Muscle layer of duodenum (tissue), 2 donors: Measurements from ENCODE around the gene SLC25A25.

Experiments used
- H3K27ac ChIP-seq: one replicate; pipeline ENCODE4 v1.7.0; 2013; ENCODE audit warnings: mild to moderate bottlenecking, low read length
- H3K27me3 ChIP-seq: one replicate; pipeline ENCODE4 v1.7.0; 2013; ENCODE audit warnings: low read depth, mild to moderate bottlenecking, control low read depth, low read length
- H3K36me3 ChIP-seq, 2 donors: one replicate each; pipeline ENCODE4 v1.7.0; 2013; ENCODE audit warnings: low read length in 2 of 2, control low read depth in 1 of 2, mild to moderate bottlenecking in 1 of 2; ENCODE audit not compliant: insufficient read depth in 2 of 2, control insufficient read depth in 1 of 2
- H3K4me1 ChIP-seq, 2 donors: one replicate each; pipeline ENCODE4 v1.7.0; 2013; ENCODE audit warnings: low read length in 2 of 2, mild to moderate bottlenecking in 2 of 2, control low read depth in 1 of 2, moderate library complexity in 1 of 2; ENCODE audit not compliant: insufficient read depth in 2 of 2, control insufficient read depth in 1 of 2
- H3K4me3 ChIP-seq, 2 donors: one replicate each; pipeline ENCODE4 v1.7.0; 2013; ENCODE audit warnings: low read length in 2 of 2, low read depth in 1 of 2, mild to moderate bottlenecking in 1 of 2
- H3K9me3 ChIP-seq, 2 donors: one replicate each; pipeline ENCODE4 v1.7.0; 2013; ENCODE audit warnings: low read length in 2 of 2, control low read depth in 1 of 2, mild to moderate bottlenecking in 1 of 2; ENCODE audit not compliant: control insufficient read depth in 1 of 2
- donor health status: healthy.

The SLC25A25 gene

GRCh38 chr9:128118971-128119665 is 51.1 kb downstream of the SLC25A25 start:
- Histone ChIP-seq H3K4me1 (peaks cover 0 to 7% of the 10 kb centered on the region in 2 donors), H3K4me3 (no peak overlapping the region), H3K36me3 (peaks cover 4 to 35% of the 10 kb centered on the region in 2 donors), H3K27ac (no peak overlapping the region), H3K27me3 (no peaks in the 10 kb centered on the region), H3K9me3 (no peaks in the 10 kb centered on the region)

GRCh38 chr9:128120061-128120740 is 52.2 kb downstream of the SLC25A25 start:
- H3K9me3 ChIP-seq: no peaks in the 10 kb centered on the region
- peaks cover 8 to 41% of the 10 kb centered on the region in 2 donors for H3K36me3 ChIP-seq
- no peak overlapping the region for H3K27ac ChIP-seq
- H3K4me1 ChIP-seq: peaks cover 7 to 11% of the 10 kb centered on the region in 2 donors
- H3K27me3 ChIP-seq: no peaks in the 10 kb centered on the region
- no peak overlapping the region for H3K4me3 ChIP-seq

- Histone ChIP-seq H3K27ac (no peak overlapping the region), H3K36me3 (peaks cover 8 to 41% of the 10 kb centered on the region in 2 donors), H3K4me3 (no peak overlapping the region), H3K27me3 (no peaks in the 10 kb centered on the region), H3K9me3 (no peaks in the 10 kb centered on the region), H3K4me1 (peaks cover 13 to 18% of the 10 kb centered on the region in 2 donors)
These were observed 52.9 kb downstream of the SLC25A25 start for GRCh38 chr9:128120741-128121465.

GRCh38 chr9:128121466-128121810 is 53.4 kb downstream of the SLC25A25 start:
- Histone ChIP-seq H3K27me3 (no peaks in the 10 kb centered on the region), H3K4me1 (peaks cover 19 to 23% of the 10 kb centered on the region in 2 donors), H3K4me3 (no peak overlapping the region), H3K9me3 (no peaks in the 10 kb centered on the region), H3K36me3 (peaks cover 8 to 41% of the 10 kb centered on the region in 2 donors), H3K27ac (no peak overlapping the region)

- Histone ChIP-seq H3K4me1 (peaks cover 19 to 28% of the 10 kb centered on the region in 2 donors), H3K4me3 (no peak overlapping the region), H3K36me3 (peaks cover 8 to 41% of the 10 kb centered on the region in 2 donors), H3K9me3 (no peaks in the 10 kb centered on the region), H3K27ac (no peak overlapping the region), H3K27me3 (no peaks in the 10 kb centered on the region)
These were observed 54.1 kb downstream of the SLC25A25 start for GRCh38 chr9:128121924-128122808.

GRCh38 chr9:128122809-128123175 is 54.8 kb downstream of the SLC25A25 start:
- H3K4me1 ChIP-seq: peaks cover 19 to 27% of the 10 kb centered on the region in 2 donors
- H3K27ac ChIP-seq: no peak overlapping the region
- H3K4me3 ChIP-seq: no peak overlapping the region
- no peaks in the 10 kb centered on the region for H3K9me3 ChIP-seq
- H3K27me3 ChIP-seq: no peaks in the 10 kb centered on the region
- H3K36me3 ChIP-seq: peaks cover 8 to 41% of the 10 kb centered on the region in 2 donors

- no peak overlapping the region for H3K27ac ChIP-seq
- H3K4me3 ChIP-seq: no peak overlapping the region
- H3K9me3 ChIP-seq: no peaks in the 10 kb centered on the region
- H3K4me1 ChIP-seq: peaks cover 19 to 21% of the 10 kb centered on the region in 2 donors
- H3K36me3 ChIP-seq: peaks cover 8 to 41% of the 10 kb centered on the region in 2 donors
- H3K27me3 ChIP-seq: no peaks in the 10 kb centered on the region
These were observed 55.5 kb downstream of the SLC25A25 start for GRCh38 chr9:128123451-128124080.

GRCh38 chr9:128124451-128124850 is 56.4 kb downstream of the SLC25A25 start:
- no peak overlapping the region for H3K27ac ChIP-seq
- no peaks in the 10 kb centered on the region for H3K27me3 ChIP-seq
- H3K36me3 ChIP-seq: peaks cover 8 to 41% of the 10 kb centered on the region in 2 donors
- no peak overlapping the region for H3K4me3 ChIP-seq
- no peaks in the 10 kb centered on the region for H3K9me3 ChIP-seq
- H3K4me1 ChIP-seq: peaks cover 19 to 29% of the 10 kb centered on the region in 2 donors

- H3K36me3 ChIP-seq: peaks cover 8 to 41% of the 10 kb centered on the region in 2 donors
- peaks cover 19 to 29% of the 10 kb centered on the region in 2 donors for H3K4me1 ChIP-seq
- H3K9me3 ChIP-seq: no peaks in the 10 kb centered on the region
- no peak overlapping the region for H3K4me3 ChIP-seq
- H3K27ac ChIP-seq: no peak overlapping the region
- no peaks in the 10 kb centered on the region for H3K27me3 ChIP-seq
These were observed 57.0 kb downstream of the SLC25A25 start for GRCh38 chr9:128124873-128125579.
